Measurements from ENCODE around the gene ANKUB1.

Gene ANKUB1

DNA sequence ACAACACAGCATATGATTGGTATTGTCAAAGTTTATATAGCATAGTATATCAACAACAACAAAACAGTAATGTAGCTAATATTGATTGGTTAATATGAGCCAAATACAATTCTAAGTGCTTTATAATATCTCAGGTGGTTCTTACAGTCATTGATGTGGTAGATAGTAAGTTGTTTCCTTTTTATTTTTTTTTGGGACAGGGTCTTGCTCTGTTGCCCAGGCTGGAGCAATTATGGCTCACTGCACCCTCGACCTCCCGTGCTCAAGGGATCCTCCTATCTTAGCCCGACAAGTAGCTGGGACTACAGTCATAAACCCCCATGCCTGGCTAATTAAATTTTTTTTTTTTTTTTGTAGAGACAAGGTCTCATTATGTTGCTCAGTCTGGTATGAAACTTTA, 23.4 kb upstream of the ANKUB1 start:
- Histone ChIP-seq H4K20me1 (ENCODE audit: low read depth, low read length) (peaks cover 18% of the 10 kb centered on the region; the same call in 1 of the 2 replicates), H3K27ac (ENCODE audit: low read depth, low read length) (no peak overlapping the region), H3K4me3 (ENCODE audit: insufficient read depth, low read length, poor library complexity, severe bottlenecking) (no peak overlapping the region), H3K9ac (ENCODE audit: low read length) (no peak overlapping the region), H3K9me3 (ENCODE audit: insufficient read depth, low read length) (no peaks in the 10 kb centered on the region), H3K79me2 (ENCODE audit: insufficient read depth, low read length) (peaks cover 74% of the 10 kb centered on the region), H3F3A (ENCODE audit: insufficient read depth) (peaks cover 10% of the 10 kb centered on the region; the same call in 1 of the 2 replicates), H3K27me3 (ENCODE audit: low read length) (no peaks in the 10 kb centered on the region), H3K9me2 (replicated peaks; ENCODE audit: insufficient read depth, low read length) (no peaks in the 10 kb centered on the region), H3K4me2 (ENCODE audit: low read depth, low read length, poor library complexity, severe bottlenecking) (peak overlapping the region; percentile 98), H2AFZ (ENCODE audit: low read depth, low read length, severe bottlenecking) (no peak overlapping the region), H3K36me3 (ENCODE audit: low read length) (no peaks in the 10 kb centered on the region)
- TF ChIP-seq, protein P1, sequence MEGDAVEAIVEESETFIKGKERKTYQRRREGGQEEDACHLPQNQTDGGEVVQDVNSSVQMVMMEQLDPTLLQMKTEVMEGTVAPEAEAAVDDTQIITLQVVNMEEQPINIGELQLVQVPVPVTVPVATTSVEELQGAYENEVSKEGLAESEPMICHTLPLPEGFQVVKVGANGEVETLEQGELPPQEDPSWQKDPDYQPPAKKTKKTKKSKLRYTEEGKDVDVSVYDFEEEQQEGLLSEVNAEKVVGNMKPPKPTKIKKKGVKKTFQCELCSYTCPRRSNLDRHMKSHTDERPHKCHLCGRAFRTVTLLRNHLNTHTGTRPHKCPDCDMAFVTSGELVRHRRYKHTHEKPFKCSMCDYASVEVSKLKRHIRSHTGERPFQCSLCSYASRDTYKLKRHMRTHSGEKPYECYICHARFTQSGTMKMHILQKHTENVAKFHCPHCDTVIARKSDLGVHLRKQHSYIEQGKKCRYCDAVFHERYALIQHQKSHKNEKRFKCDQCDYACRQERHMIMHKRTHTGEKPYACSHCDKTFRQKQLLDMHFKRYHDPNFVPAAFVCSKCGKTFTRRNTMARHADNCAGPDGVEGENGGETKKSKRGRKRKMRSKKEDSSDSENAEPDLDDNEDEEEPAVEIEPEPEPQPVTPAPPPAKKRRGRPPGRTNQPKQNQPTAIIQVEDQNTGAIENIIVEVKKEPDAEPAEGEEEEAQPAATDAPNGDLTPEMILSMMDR (IDR thresholded peaks at IDR 0.05; ENCODE audit: insufficient read depth, low read length, poor library complexity, severe bottlenecking): no peak
- no peak for TF ChIP-seq EZH2phosphoT487 (conservative IDR thresholded peaks at IDR 0.05; ENCODE audit: low read length)

DNA sequence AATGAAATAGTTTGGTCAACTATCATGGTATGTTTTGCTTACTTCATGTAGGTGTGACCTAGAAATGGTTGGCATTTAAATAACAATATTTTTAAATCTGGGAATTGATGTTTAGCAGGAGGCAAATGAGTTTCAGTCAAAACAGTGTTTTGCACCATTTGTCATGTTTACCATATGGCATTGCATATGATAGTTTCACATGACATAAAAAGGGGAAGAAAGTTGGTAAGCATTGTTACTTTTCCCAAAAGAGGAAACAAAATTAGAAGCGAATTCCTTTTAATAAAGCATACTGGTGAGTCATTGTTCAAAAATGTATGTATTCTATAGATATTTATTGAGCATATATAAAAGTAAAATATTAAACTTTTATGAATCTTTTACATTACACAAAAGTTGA, 23.0 kb upstream of the ANKUB1 start:
- Histone ChIP-seq H3F3A (ENCODE audit: insufficient read depth) (peaks cover 10% of the 10 kb centered on the region; the same call in 1 of the 2 replicates), H3K9ac (ENCODE audit: low read length) (0 out of 2 replicates have a peak overlapping the region, but pooled peaks have one; percentile 77)

DNA sequence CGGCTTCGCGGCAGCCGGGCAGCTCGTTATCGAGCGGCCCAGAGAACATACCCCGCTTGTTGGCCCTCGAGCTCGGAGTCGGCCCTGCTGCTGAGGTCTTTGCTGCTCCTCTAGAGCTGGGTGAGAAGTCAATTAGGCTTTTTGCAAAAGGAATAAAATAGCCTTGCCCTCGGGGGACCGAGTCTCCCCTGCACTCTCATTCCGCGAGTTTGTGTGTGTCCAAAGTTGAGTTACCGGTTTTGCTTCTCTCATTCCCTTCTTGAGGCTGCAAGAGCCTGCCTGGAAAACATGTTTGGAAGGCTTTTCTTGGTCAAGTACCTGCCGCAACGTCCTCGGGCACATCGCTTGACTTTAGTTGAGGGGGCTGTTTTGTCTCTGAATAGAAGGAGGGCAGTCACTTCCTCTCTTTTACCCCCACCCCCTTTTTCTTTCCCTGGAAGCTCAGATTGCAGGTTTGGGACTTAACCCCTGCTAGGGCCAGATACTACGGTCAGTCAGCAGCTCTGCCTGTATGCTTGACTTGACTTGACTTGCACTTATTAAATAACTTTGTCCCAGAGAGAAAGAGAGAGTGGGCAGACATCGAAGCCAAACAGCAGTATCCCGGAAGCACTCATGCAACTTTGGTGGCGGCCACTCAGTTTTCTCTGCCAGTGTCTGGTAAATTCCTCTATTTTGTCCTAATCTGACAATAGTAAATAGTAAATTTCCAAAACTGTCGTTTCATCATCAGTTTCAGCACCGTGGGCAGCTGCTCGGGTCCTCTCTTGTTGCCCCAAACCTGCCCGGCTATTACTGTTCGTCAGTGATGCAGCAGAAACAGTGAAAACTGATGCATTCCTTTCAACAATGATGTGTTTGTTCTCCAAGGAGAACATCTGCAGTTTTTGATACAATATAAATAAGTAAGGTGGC, 21.3 kb upstream of the ANKUB1 start:
- Histone ChIP-seq H3K9me2 (replicated peaks; ENCODE audit: insufficient read depth, low read length) (no peaks in the 10 kb centered on the region), H3K27ac (ENCODE audit: low read depth, low read length) (peak overlapping the region; percentile 71), H3K27me3 (ENCODE audit: low read length) (no peaks in the 10 kb centered on the region), H2AFZ (ENCODE audit: low read depth, low read length, severe bottlenecking) (peak overlapping the region; percentile 96), H4K20me1 (ENCODE audit: low read depth, low read length) (peaks cover 18% of the 10 kb centered on the region; the same call in 1 of the 2 replicates), H3K4me3 (ENCODE audit: insufficient read depth, low read length, poor library complexity, severe bottlenecking) (peak overlapping the region; percentile 91), H3K9me3 (ENCODE audit: insufficient read depth, low read length) (no peaks in the 10 kb centered on the region), H3K79me2 (ENCODE audit: insufficient read depth, low read length) (peaks cover 55% of the 10 kb centered on the region), H3K36me3 (ENCODE audit: low read length) (no peaks in the 10 kb centered on the region), H3K4me2 (ENCODE audit: low read depth, low read length, poor library complexity, severe bottlenecking) (peak overlapping the region; percentile 98), H3K9ac (ENCODE audit: low read length) (peak overlapping the region; percentile 77), H3F3A (ENCODE audit: insufficient read depth) (peaks cover 10% of the 10 kb centered on the region; the same call in 1 of the 2 replicates)
- TF ChIP-seq, protein P1 (IDR thresholded peaks at IDR 0.05; ENCODE audit: insufficient read depth, low read length, poor library complexity, severe bottlenecking): no peak
- TF ChIP-seq EZH2phosphoT487 (conservative IDR thresholded peaks at IDR 0.05; ENCODE audit: low read length): no peak

More for the DNA sequence above, 23.0 kb upstream of the ANKUB1 start:
- Histone ChIP-seq H3K4me2 (ENCODE audit: low read depth, low read length, poor library complexity, severe bottlenecking) (peak overlapping the region; percentile 98), H3K27me3 (ENCODE audit: low read length) (no peaks in the 10 kb centered on the region), H3K36me3 (ENCODE audit: low read length) (no peaks in the 10 kb centered on the region), H3K9me3 (ENCODE audit: insufficient read depth, low read length) (no peaks in the 10 kb centered on the region), H3K79me2 (ENCODE audit: insufficient read depth, low read length) (peaks cover 70% of the 10 kb centered on the region), H3K9me2 (replicated peaks; ENCODE audit: insufficient read depth, low read length) (no peaks in the 10 kb centered on the region), H3K4me3 (ENCODE audit: insufficient read depth, low read length, poor library complexity, severe bottlenecking) (peak overlapping the region; percentile 91), H3K27ac (ENCODE audit: low read depth, low read length) (no peak overlapping the region), H4K20me1 (ENCODE audit: low read depth, low read length) (peaks cover 18% of the 10 kb centered on the region; the same call in 1 of the 2 replicates), H2AFZ (ENCODE audit: low read depth, low read length, severe bottlenecking) (no peak overlapping the region)
- no peak for TF ChIP-seq EZH2phosphoT487 (conservative IDR thresholded peaks at IDR 0.05; ENCODE audit: low read length)
- TF ChIP-seq, protein P1 (IDR thresholded peaks at IDR 0.05; ENCODE audit: insufficient read depth, low read length, poor library complexity, severe bottlenecking): no peak
